GM18858 (cell line): ENCODE data around the gene KLHL12.

Experiments used
- ATAC-seq: cut with Tn5 transposase; IDR thresholded peaks from one replicate; pipeline ENCODE4 v1.9.1; 2021; ENCODE audit not compliant: unreplicated experiment

Gene KLHL12

GRCh38 chr1:202926581-202927491 lies at the start of gene KLHL12:
TSS of gene KLHL12 (minus strand) at chr1:202927234. CDS start at chr1:202925162, 2,072 bp downstream.
- ATAC-seq = peak; percentile 75

- ATAC-seq = no peak
Measured at GRCh38 chr1:202976633-202977032, 49.6 kb upstream of the KLHL12 start.

- ATAC-seq = no peak
Measured at GRCh38 chr1:202974856-202975255, 47.8 kb upstream of the KLHL12 start.

- ATAC-seq = no peak
Measured at GRCh38 chr1:202972046-202972445, 45.0 kb upstream of the KLHL12 start.

GRCh38 chr1:202968895-202969295 lies 41.9 kb upstream of the KLHL12 start:
- ATAC-seq = peak; percentile 54

- ATAC-seq = no peak
Measured at GRCh38 chr1:202968351-202968750, 41.3 kb upstream of the KLHL12 start.

GRCh38 chr1:202967684-202968281 lies 40.7 kb upstream of the KLHL12 start:
- ATAC-seq = no peak

GRCh38 chr1:202966006-202966898 lies 39.2 kb upstream of the KLHL12 start:
- no peak for ATAC-seq

- no peak for ATAC-seq
Measured at GRCh38 chr1:202965422-202965821, 38.4 kb upstream of the KLHL12 start.

GRCh38 chr1:202964791-202965410 lies 37.9 kb upstream of the KLHL12 start:
- no peak for ATAC-seq

GRCh38 chr1:202961220-202961880 lies 34.3 kb upstream of the KLHL12 start:
- ATAC-seq = no peak

GRCh38 chr1:202959276-202959620 lies 32.2 kb upstream of the KLHL12 start:
- no peak for ATAC-seq

GRCh38 chr1:202958544-202959275 lies 31.7 kb upstream of the KLHL12 start:
- no peak for ATAC-seq

- ATAC-seq = peak; percentile 93
Measured at GRCh38 chr1:202957733-202958543, 30.9 kb upstream of the KLHL12 start, which contains the start of gene ADIPOR1. TSS of gene ADIPOR1 (minus strand) at chr1:202958312. CDS start at chr1:202951070, 7,242 bp downstream.

- ATAC-seq = no peak
Measured at GRCh38 chr1:202956969-202957368, 29.9 kb upstream of the KLHL12 start.

- ATAC-seq = no peak
Measured at GRCh38 chr1:202954057-202954745, 27.2 kb upstream of the KLHL12 start.

GRCh38 chr1:202953392-202953791 lies 26.4 kb upstream of the KLHL12 start:
- ATAC-seq = no peak

- ATAC-seq = no peak
Measured at GRCh38 chr1:202952818-202953217, 25.8 kb upstream of the KLHL12 start.
